ENCODE data around the gene SF1. TPM values are rescaled to one million over a fixed set of nuclear protein-coding genes. Genes with fewer than 3 reads are reported as not detected.
A peak's percentile ranks its signal among the peaks of the same experiment; 100 is the strongest.

SF1 gene
- polyA plus RNA-seq, 1 of the 3 experiments (the other 2 are of a cell fraction), result 66.3 TPM

GRCh38 chr11:64774144-64774543 is 4.2 kb downstream of the SF1 start (continued):
- TF ChIP-seq USF2 (IDR thresholded peaks at IDR 0.05; ENCODE audit: borderline replicate concordance, low read depth, low read length), result no peak
- no peak for TF ChIP-seq ZBTB33 (IDR thresholded peaks at IDR 0.05; ENCODE audit: borderline replicate concordance, low read depth)

- Histone ChIP-seq H4K20me1 (ENCODE audit: insufficient read depth) (peaks cover 96% of the 10 kb centered on the region), H3K27me3 (ENCODE audit: insufficient read depth) (no peaks in the 10 kb centered on the region), H3F3A (replicated peaks; ENCODE audit: insufficient read depth) (peaks cover 40% of the 10 kb centered on the region), H3K4me1 (ENCODE audit: control insufficient read depth in 1 of 2, insufficient read depth in 2 of 2, low read depth in 1 of 2, low read length in 1 of 2) (peaks cover 12% of the 10 kb centered on the region in 2 experiments), H3K4me2 (no peak overlapping the region), H3K36me3 (replicated peaks in 1 of 2; ENCODE audit: control insufficient read depth in 1 of 2, insufficient read depth in 2 of 2, low read length in 1 of 2) (peaks cover 96 to 98% of the 10 kb centered on the region in 2 experiments), H3K79me2 (ENCODE audit: insufficient read depth) (peaks cover 93% of the 10 kb centered on the region), H3K27ac (ENCODE audit: low read depth in 2 of 2, low read length in 1 of 2) (peak overlapping the region in 1 of 2 experiments; percentile 25; a peak in 2 of 4 replicates), H3K9me3 (no peaks in the 10 kb centered on the region), H3K9ac (no peak overlapping the region), H3K9me2 (no peaks in the 10 kb centered on the region), H2AFZ (ENCODE audit: low read depth) (no peak overlapping the region), H3K4me3 (ENCODE audit: low read depth in 2 of 2, low read length in 1 of 2) (no peak overlapping the region; a peak in 1 of 4 replicates)
- no peak for TF ChIP-seq GATA2 (CRISPR knock-in tag; IDR thresholded peaks at IDR 0.05)
- TF ChIP-seq POLR2AphosphoS5 (IDR thresholded peaks at IDR 0.05; ENCODE audit: low read depth, low read length), result no peak
- no peak for TF ChIP-seq CTCF (IDR thresholded peaks at IDR 0.05)
- no peak for TF ChIP-seq SMC3 (IDR thresholded peaks at IDR 0.05; ENCODE audit: low read depth, low read length)
- no peak for TF ChIP-seq EZH2phosphoT487 (IDR thresholded peaks at IDR 0.05; ENCODE audit: borderline replicate concordance, low read depth)
- no peak for TF ChIP-seq CHD2 (IDR thresholded peaks at IDR 0.05; ENCODE audit: low read length, partially characterized antibody)
- TF ChIP-seq TEAD4 (IDR thresholded peaks at IDR 0.05; ENCODE audit: borderline replicate concordance, insufficient read depth), result no peak
- no peak for TF ChIP-seq TAF1 (IDR thresholded peaks at IDR 0.05; ENCODE audit: borderline replicate concordance, low read depth, low read length)
- TF ChIP-seq FOSL2 (IDR thresholded peaks at IDR 0.05; ENCODE audit: borderline replicate concordance, low read depth), result no peak
- no peak for TF ChIP-seq RCOR1 (IDR thresholded peaks at IDR 0.05; ENCODE audit: low read length)
- TF ChIP-seq RAD21 (IDR thresholded peaks at IDR 0.05; ENCODE audit: low read length), result no peak
- no peak for TF ChIP-seq RFX5 (IDR thresholded peaks at IDR 0.05; ENCODE audit: low read length)
- TF ChIP-seq MXI1 (IDR thresholded peaks at IDR 0.05; ENCODE audit: low read depth, low read length), result no peak
- no peak for TF ChIP-seq FOXJ3 (CRISPR knock-in tag; IDR thresholded peaks at IDR 0.05)
- no peak for TF ChIP-seq YY1 (IDR thresholded peaks at IDR 0.05; ENCODE audit: low read depth)
- TF ChIP-seq GABPA (IDR thresholded peaks at IDR 0.05; ENCODE audit: low read depth), result no peak
- TF ChIP-seq PBX3 (IDR thresholded peaks at IDR 0.05), result no peak
- TF ChIP-seq IRF3 (IDR thresholded peaks at IDR 0.05; ENCODE audit: low read depth, low read length), result no peak
- 90% methylated on average over 3 of the region's 3 CpGs for WGBS (ENCODE audit: low lambda C conversion rate)
- POLR2A ChIA-PET, result interaction anchor here (1.0 kb wide), 2 partner anchors 8 to 10 kb away, joined by 3 read pairs; no protein-coding TSS in a partner anchor
- no peak for DNase-seq
- CTCF ChIA-PET, result interaction anchor here (0.9 to 2.6 kb wide), 8 partner anchors 9 to 120 kb away, joined by 3 to 14 read pairs (median 4); no protein-coding TSS in a partner anchor
These were observed 5.9 kb downstream of the SF1 start for GRCh38 chr11:64772303-64773018.

Data from SK-N-SH (cell line).